CD1c-positive myeloid dendritic cell (primary cell): ENCODE measurements around the gene SRY.
"Not testable (repeated sequence)": the region's sequence is repeated elsewhere in the genome, so short reads cannot be mapped to it uniquely, and the experiment has no call there.

Source experiments
- DNase-seq: peaks from one replicate; pipeline ENCODE4 v3.0.0-alpha.2; 2016; ENCODE audit errors: extremely low spot score

Gene SRY

DNA sequence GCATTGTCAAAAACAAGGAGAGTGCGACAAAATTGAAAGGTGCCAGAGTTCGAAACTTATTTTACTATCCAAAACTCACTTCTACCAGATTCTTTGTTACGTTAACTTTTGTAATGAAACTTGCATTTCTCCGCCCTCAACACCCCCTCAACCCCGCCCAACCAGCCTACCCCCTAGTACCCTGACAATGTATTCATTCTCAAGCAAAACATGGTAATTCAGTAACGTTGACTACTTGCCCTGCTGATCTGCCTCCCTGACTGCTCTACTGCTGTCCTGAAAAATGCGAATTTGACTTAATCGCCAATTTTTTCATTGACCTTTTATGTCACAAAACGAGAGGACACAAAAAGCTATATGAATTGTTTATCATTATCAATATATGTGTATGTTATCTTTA lies at the start of gene SRY:
Gene SRY, minus strand, starts transcription at position 83 of the 400 bp plus-strand sequence. Its CDS starts 79 bp downstream, at position 4.
- DNase-seq, result no peak

DNA sequence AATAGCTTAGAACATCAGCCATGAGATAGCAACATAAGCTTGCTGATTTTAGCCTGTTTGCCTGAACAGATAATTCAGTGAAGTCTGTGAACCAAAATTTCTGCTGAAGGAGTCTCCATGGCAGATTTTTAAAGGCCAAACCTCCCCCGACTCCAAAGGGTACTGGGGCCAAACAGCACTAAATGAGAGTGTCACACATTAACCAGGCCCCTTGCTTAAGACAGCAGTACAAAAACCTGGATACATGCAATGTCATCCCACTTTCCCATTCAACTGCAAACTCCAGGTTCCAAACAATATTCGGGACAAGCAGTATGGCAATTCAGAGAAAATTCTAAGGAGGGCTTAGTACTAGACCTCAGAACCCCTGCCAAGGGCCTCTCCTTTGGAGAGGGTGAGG lies 49.6 kb upstream of the SRY start:
- DNase-seq, result no peak

DNA sequence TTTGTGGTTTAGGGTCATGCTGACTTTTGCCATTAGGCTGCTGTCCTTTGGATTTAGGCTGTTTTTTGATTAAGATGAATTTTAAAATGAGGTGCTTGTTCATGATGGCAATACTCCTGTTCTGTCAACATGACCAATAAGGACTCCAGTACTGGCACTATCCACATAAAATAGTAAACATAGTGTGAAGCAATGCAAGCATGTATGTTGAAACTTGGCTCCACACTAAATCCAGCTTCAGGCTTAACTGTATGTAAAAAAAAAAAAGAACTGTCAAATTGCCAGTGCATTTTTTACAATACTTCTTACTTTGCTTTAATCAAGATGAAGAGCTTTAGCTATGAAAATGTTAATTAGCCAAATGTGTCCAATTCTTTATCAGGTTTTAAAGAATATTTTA lies 47.7 kb upstream of the SRY start:
- DNase-seq, result no peak

DNA sequence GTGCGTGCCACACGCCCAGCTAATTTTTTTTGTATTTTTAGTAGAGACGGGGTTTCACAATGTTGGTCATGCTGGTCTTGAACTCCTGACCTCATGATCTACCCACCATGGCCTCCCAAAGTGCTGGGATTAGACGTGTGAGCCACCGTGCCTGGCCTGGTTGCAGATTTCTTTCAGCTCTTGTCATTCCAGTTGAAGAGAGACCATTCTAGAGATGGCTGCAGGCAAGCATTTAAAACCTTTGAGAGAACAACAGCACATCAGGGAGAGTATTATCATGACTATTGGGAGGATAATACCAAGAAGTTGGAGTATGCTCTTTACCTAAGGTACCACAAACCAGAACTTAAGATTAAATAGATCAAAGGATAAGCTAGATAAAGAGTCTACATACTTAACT lies 41.0 kb upstream of the SRY start:
- no peak for DNase-seq

DNA sequence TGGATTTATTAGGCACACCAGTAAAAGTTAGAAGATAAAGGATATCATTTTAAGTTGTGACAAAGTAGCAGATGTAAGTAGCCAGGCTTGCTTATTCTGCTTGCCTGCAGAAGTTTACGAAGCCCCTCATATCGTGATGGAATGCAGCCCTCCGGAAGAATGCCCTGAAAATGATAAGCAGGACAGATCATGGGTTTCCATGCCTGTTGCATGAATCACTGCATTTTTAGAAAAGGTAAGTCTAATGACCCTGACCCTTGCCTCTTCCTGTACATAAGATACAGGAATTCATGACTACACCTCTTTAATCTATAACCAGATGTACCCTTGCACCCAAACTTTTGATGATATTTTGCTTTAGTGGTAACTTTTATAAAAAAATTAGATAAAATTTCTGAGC lies 37.0 kb upstream of the SRY start:
- no peak for DNase-seq

DNA sequence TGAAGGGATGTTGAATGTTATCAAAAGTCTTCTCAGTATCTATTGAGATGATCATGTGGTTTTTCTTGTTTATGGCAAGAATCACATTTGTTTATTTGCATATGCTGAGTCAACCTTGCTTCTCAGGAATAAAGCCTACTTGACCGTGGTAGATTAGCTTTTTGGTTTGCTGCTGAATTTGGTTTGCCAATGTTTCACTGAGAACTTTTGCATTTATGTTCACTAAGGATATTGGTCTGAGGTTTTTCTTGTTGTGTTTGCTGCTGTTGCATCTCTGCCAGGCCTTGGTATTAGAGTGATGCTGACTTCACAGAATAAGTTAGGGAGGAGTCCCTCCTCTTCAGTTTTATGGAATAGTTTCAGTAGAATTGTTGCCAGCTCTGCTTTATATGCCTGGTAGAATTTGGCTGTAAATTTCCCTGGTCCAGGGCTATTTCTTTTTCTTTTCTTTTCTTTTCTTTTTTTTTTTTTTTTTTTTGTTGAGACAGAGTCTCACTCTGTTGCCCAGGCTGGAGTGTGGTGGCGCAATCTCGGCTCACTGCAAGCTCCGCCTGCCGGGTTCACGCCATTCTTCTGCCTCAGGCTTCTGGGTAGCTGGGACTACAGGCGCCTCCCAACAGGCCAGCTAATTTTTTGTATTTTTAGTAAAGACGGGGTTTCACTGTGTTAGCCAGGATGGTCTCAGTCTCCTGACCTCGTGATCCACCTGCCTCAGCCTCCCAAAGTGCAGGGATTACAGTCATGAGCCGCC lies 29.8 kb upstream of the SRY start:
- DNase-seq, result not testable (repeated sequence)

DNA sequence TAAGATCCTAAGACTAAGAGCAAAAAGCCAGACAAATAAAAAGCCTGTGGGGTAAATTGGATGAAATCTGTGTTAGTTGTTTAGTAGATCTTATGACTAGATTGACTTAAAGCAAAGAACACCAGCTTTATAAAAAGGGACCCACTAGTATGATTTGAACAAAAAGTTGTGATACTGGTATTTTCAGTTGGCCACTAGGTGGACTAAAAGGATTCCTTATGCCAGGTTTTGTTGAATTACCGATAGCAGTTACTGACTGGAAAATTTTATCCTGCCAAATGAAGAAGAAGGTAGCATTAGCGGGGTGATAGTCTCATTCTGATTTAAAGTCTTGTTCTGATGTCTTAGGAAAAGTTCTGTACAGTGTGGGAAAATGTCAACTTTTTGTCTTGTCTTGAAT lies 12.8 kb upstream of the SRY start:
- DNase-seq, result no peak

DNA sequence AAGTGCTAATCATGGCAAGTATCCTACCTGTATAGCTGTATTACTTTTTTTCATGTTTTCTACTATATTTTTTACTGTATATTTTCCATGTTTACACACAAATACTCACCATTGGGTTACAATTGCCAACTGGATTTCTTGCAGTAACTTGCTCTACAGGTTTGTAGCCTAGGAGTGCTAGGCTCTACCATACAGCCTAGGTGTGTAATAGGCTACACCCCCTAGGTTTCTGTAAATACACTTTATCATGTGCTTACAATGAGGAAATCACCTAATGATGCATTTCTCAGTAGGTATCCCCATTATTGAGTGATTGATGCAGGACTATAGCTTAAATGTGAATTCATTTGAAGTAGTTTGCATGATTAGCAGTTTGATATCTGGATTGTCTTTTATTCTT lies 10.5 kb upstream of the SRY start:
- DNase-seq, result no peak

DNA sequence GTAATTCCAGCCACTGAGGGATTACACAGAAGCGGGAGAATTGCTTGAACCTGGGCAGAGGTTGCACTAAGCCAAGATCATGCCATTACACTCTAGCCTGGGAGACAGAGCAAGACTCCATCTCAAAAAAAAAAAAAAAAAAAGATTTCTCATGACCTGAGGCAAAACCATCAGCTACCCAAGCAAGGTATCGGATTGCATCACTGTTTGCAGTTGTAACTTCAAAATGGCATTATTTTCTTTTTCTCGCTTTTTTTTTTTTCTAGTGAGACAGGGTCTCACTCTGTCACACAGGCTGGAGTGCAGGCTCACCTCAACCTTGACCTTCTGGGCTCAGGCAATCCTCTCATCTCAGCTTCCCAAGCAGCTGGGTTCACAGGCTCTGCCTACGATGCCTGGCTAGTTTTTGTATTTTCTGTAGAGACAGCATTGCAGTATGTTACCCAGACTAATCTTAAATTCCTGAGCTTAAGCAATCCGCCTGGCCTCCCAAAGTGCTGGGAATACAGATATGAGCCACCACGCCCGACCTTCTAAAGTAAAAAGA lies 9.6 kb upstream of the SRY start:
- DNase-seq, result no peak

DNA sequence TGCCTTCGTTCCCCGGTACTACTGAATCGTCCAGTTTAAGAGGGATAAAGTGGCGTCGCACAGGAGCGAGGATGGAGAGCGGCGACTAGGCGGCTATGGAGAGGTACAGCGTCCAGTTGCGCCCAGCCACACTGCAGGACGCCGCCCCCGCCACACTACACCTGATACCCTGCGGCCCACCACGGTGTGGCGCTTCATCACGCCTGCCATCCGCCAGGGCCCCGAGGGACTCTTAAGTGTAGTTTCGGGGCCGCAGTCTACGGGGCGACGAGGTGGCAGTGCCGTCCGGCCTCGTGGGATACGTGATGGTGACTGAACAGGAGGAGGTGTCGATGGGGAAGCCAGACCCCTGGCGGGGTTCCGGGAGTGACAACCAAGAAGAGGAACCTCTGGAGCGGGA lies 2.3 kb upstream of the SRY start:
- DNase-seq, result no peak

DNA sequence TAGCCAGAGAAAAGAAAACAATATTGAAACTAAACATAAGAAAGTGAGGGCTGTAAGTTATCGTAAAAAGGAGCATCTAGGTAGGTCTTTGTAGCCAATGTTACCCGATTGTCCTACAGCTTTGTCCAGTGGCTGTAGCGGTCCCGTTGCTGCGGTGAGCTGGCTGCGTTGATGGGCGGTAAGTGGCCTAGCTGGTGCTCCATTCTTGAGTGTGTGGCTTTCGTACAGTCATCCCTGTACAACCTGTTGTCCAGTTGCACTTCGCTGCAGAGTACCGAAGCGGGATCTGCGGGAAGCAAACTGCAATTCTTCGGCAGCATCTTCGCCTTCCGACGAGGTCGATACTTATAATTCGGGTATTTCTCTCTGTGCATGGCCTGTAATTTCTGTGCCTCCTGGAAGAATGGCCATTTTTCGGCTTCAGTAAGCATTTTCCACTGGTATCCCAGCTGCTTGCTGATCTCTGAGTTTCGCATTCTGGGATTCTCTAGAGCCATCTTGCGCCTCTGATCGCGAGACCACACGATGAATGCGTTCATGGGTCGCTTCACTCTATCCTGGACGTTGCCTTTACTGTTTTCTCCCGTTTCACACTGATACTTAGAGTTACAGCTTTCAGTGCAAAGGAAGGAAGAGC lies 488 bp downstream of the SRY start:
- no peak for DNase-seq
